Posterior cingulate gyrus (tissue), 11 donors: Measurements from ENCODE around the gene ZNF30.
A peak's percentile ranks its signal among the peaks of the same experiment; 100 is the strongest.
"Not testable (repeated sequence)": the region's sequence is repeated elsewhere in the genome, so short reads cannot be mapped to it uniquely, and the experiment has no call there.

ENCODE experiments used
- DNase-seq, 10 donors: peaks; one replicate each; pipeline versions ENCODE4 v3.0.0 to v3.0.0-alpha.2; 2020 to 2021; ENCODE audit warnings: mixed read lengths in 3 of 10
- intact Hi-C: fragments of 100-400 bp; cut with DNase I; formaldehyde crosslinking; loops from one replicate; pipeline ENCODE4 v1.15.1; 2023

The ZNF30 gene

GRCh38 chr19:34959021-34959420 lies 32.3 kb downstream of the ZNF30 start:
- intact Hi-C loops, result no loop called here
- DNase-seq, result no peak

- intact Hi-C loops, result no loop called here
- DNase-seq, result no peak
Measured at GRCh38 chr19:34960103-34960805, 33.6 kb downstream of the ZNF30 start.

GRCh38 chr19:34960940-34961679 lies 34.4 kb downstream of the ZNF30 start:
- no peak for DNase-seq
- intact Hi-C loops, result no loop called here

- intact Hi-C loops, result no loop called here
Measured at GRCh38 chr19:34961775-34962686, 35.3 kb downstream of the ZNF30 start.

GRCh38 chr19:34962687-34963572 lies 36.2 kb downstream of the ZNF30 start:
- intact Hi-C loops, result no loop called here
- DNase-seq, result peak in 1 of 10 donors; percentile 4

More at GRCh38 chr19:34961775-34962686, 35.3 kb downstream of the ZNF30 start:
- no peak for DNase-seq

GRCh38 chr19:34963573-34964406 lies 37.1 kb downstream of the ZNF30 start, which contains the start of gene ZNF792:
TSS of gene ZNF792 (minus strand) at chr19:34964229. CDS start at chr19:34963662, 567 bp downstream.
- intact Hi-C loops, result no loop called here
- DNase-seq, result peak; percentile 21 to 92 (median 60)

GRCh38 chr19:34964598-34964997 lies 37.9 kb downstream of the ZNF30 start:
- intact Hi-C loops, result no loop called here
- DNase-seq, result no peak

GRCh38 chr19:34965505-34965904 lies 38.8 kb downstream of the ZNF30 start:
- intact Hi-C loops, result not testable (repeated sequence)

GRCh38 chr19:34967551-34967950 lies 40.8 kb downstream of the ZNF30 start:
- no peak for DNase-seq
- intact Hi-C loops, result no loop called here

More at GRCh38 chr19:34965505-34965904, 38.8 kb downstream of the ZNF30 start:
- not testable (repeated sequence) for DNase-seq

- no peak for DNase-seq
- intact Hi-C loops, result no loop called here
Measured at GRCh38 chr19:34969721-34970120, 43.0 kb downstream of the ZNF30 start.

- intact Hi-C loops, DNase-seq: not testable (repeated sequence)
Measured at GRCh38 chr19:34970185-34970780, 43.6 kb downstream of the ZNF30 start.

GRCh38 chr19:34972163-34972705 lies 45.5 kb downstream of the ZNF30 start:
- DNase-seq, result no peak
- intact Hi-C loops, result loop anchor here (2.0 kb wide), 2 partner anchors 119 to 169 kb away; no protein-coding TSS in a partner anchor

GRCh38 chr19:34974646-34975045 lies 47.9 kb downstream of the ZNF30 start:
- no peak for DNase-seq
- intact Hi-C loops, result no loop called here

- intact Hi-C loops, result no loop called here
- peak in 1 of 10 donors; percentile 10 for DNase-seq
Measured at GRCh38 chr19:34975056-34975455, 48.4 kb downstream of the ZNF30 start.

GRCh38 chr19:34976611-34977010 lies 49.9 kb downstream of the ZNF30 start:
- intact Hi-C loops, result no loop called here
- DNase-seq, result peak in 1 of 10 donors; percentile 33

GRCh38 chr19:34979819-34980640 lies 53.3 kb downstream of the ZNF30 start:
- intact Hi-C loops, result no loop called here
- peak in 2 of 10 donors; percentile 24 to 26 for DNase-seq

GRCh38 chr19:34982275-34982674 lies 55.6 kb downstream of the ZNF30 start:
- DNase-seq, result peak in 1 of 10 donors; percentile 8
- intact Hi-C loops, result no loop called here
